ENCODE data around the gene NUP85. TPM values are rescaled to one million over a fixed set of nuclear protein-coding genes. Genes with fewer than 3 reads are reported as not detected.
A peak's percentile ranks its signal among the peaks of the same experiment; 100 is the strongest.

NUP85 gene
- total RNA-seq, 1 experiment from 2014 or later: 141 TPM

DNA sequence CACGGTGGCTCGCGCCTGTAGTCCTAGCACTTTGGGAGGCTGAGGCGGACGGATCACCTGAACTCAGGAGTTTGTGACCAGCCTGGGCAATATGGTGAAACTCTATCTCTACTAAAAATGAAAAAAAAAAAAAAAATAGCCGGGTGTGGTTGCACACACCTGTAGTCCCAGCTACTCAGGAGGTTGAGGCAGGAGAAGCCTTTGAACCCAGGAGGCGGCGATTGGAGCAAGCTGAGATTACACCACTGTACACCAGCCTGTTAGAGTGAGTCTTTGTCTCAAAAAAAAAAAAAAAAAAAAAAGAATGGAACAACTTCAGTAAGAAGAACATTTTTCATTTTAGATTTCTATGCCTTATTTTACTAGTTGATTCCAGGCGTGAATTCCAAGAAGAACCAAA lies 2.7 kb downstream of the NUP85 start:
- ChIA-PET POLR2A (no interaction called here), CTCF (no interaction called here)
- intact Hi-C loops (cut with micrococcal nuclease; ENCODE audit: unreplicated experiment): no loop called here
- BruUV-seq (replicated peaks): no TSS peak
- no peak for ATAC-seq
- no peak for DNase-seq (ENCODE audit: low read depth, low spot score)
- in situ Hi-C loops (cut with HindIII; ENCODE audit: low pct_unique_long_range_greater_than_20kb, low sequenced_read_pairs): no loop called here
- H3K9me3 ChIP-seq (ENCODE audit: control insufficient read depth, insufficient read depth, low read depth, low read length): no peaks in the 10 kb centered on the region
- H3K27ac ChIP-seq (ENCODE audit: low read length): no peak overlapping the region
- peaks cover 16% of the 10 kb centered on the region for H3K36me3 ChIP-seq (ENCODE audit: control insufficient read depth, insufficient read depth, low read length)
- H3K4me1 ChIP-seq (ENCODE audit: control insufficient read depth, insufficient read depth, low read length): no peaks in the 10 kb centered on the region
- TF ChIP-seq SIN3A (IDR thresholded peaks at IDR 0.05; ENCODE audit: borderline replicate concordance, insufficient read depth, low read depth, low read length): no peak
- no peak for TF ChIP-seq TCF7L2 (IDR thresholded peaks at IDR 0.05; ENCODE audit: low read depth, low read length)
- TF ChIP-seq POLR2AphosphoS5 (IDR thresholded peaks at IDR 0.05; ENCODE audit: low read depth, low read length): no peak
- TF ChIP-seq, protein P1, sequence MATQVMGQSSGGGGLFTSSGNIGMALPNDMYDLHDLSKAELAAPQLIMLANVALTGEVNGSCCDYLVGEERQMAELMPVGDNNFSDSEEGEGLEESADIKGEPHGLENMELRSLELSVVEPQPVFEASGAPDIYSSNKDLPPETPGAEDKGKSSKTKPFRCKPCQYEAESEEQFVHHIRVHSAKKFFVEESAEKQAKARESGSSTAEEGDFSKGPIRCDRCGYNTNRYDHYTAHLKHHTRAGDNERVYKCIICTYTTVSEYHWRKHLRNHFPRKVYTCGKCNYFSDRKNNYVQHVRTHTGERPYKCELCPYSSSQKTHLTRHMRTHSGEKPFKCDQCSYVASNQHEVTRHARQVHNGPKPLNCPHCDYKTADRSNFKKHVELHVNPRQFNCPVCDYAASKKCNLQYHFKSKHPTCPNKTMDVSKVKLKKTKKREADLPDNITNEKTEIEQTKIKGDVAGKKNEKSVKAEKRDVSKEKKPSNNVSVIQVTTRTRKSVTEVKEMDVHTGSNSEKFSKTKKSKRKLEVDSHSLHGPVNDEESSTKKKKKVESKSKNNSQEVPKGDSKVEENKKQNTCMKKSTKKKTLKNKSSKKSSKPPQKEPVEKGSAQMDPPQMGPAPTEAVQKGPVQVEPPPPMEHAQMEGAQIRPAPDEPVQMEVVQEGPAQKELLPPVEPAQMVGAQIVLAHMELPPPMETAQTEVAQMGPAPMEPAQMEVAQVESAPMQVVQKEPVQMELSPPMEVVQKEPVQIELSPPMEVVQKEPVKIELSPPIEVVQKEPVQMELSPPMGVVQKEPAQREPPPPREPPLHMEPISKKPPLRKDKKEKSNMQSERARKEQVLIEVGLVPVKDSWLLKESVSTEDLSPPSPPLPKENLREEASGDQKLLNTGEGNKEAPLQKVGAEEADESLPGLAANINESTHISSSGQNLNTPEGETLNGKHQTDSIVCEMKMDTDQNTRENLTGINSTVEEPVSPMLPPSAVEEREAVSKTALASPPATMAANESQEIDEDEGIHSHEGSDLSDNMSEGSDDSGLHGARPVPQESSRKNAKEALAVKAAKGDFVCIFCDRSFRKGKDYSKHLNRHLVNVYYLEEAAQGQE (IDR thresholded peaks at IDR 0.05; ENCODE audit: insufficient read depth in 1 of 2, low read depth in 2 of 2, low read length in 1 of 2): no peak
- TF ChIP-seq, protein P2, sequence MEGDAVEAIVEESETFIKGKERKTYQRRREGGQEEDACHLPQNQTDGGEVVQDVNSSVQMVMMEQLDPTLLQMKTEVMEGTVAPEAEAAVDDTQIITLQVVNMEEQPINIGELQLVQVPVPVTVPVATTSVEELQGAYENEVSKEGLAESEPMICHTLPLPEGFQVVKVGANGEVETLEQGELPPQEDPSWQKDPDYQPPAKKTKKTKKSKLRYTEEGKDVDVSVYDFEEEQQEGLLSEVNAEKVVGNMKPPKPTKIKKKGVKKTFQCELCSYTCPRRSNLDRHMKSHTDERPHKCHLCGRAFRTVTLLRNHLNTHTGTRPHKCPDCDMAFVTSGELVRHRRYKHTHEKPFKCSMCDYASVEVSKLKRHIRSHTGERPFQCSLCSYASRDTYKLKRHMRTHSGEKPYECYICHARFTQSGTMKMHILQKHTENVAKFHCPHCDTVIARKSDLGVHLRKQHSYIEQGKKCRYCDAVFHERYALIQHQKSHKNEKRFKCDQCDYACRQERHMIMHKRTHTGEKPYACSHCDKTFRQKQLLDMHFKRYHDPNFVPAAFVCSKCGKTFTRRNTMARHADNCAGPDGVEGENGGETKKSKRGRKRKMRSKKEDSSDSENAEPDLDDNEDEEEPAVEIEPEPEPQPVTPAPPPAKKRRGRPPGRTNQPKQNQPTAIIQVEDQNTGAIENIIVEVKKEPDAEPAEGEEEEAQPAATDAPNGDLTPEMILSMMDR (IDR thresholded peaks at IDR 0.05): no peak
- H3K4me3 ChIP-seq (ENCODE audit: low read depth in 2 of 2, low read length in 2 of 2): no peak overlapping the region
- no peaks in the 10 kb centered on the region for H3K27me3 ChIP-seq (ENCODE audit: control insufficient read depth, insufficient read depth, low read length)

DNA sequence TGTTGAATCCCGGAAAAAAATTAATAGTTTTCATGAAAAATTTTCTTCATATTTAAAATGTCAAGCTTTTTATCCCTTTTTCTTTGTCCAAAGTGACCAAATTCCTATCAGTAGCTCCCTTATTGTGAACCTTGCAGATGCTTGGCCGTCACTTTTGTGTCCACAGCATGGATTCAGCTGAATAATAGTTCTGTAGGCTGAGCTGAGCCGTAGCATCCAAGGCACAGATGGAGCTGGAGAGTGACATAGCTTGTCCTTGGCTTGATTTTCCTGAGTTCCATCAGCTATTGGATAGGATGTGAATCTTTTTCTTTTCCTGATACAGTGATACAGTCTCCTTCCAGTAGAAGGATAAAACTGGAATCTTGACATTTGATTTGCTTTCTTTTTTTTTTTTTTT lies 3.6 kb downstream of the NUP85 start:
- POLR2A ChIA-PET: no interaction called here
- TF ChIP-seq, protein P1 (IDR thresholded peaks at IDR 0.05; ENCODE audit: insufficient read depth in 1 of 2, low read depth in 2 of 2, low read length in 1 of 2): no peak
- TF ChIP-seq POLR2AphosphoS5 (IDR thresholded peaks at IDR 0.05; ENCODE audit: low read depth, low read length) (no peak), SIN3A (IDR thresholded peaks at IDR 0.05; ENCODE audit: borderline replicate concordance, insufficient read depth, low read depth, low read length) (no peak), TCF7L2 (IDR thresholded peaks at IDR 0.05; ENCODE audit: low read depth, low read length) (no peak)
- TF ChIP-seq, protein P2 (IDR thresholded peaks at IDR 0.05): no peak
- in situ Hi-C loops (cut with HindIII; ENCODE audit: low pct_unique_long_range_greater_than_20kb, low sequenced_read_pairs): no loop called here
- intact Hi-C loops (cut with micrococcal nuclease; ENCODE audit: unreplicated experiment): no loop called here
- Histone ChIP-seq H3K27ac (ENCODE audit: low read length) (no peak overlapping the region), H3K4me1 (ENCODE audit: control insufficient read depth, insufficient read depth, low read length) (no peaks in the 10 kb centered on the region), H3K36me3 (ENCODE audit: control insufficient read depth, insufficient read depth, low read length) (peaks cover 16% of the 10 kb centered on the region), H3K27me3 (ENCODE audit: control insufficient read depth, insufficient read depth, low read length) (no peaks in the 10 kb centered on the region), H3K4me3 (ENCODE audit: low read depth in 2 of 2, low read length in 2 of 2) (no peak overlapping the region), H3K9me3 (ENCODE audit: control insufficient read depth, insufficient read depth, low read depth, low read length) (no peaks in the 10 kb centered on the region)
- BruUV-seq (replicated peaks): TSS peak; percentile 27
- CTCF ChIA-PET: no interaction called here
- ATAC-seq (no peak), DNase-seq (ENCODE audit: low read depth, low spot score) (no peak)
